Duodenal mucosa (tissue), 2 donors: ENCODE results near the gene KCNK2.

Experiments used
- H3K27ac ChIP-seq: one replicate; pipeline ENCODE4 v1.7.0; 2013; ENCODE audit warnings: low read depth, low read length
- H3K27me3 ChIP-seq, 2 donors: one replicate each; pipeline ENCODE4 v1.7.0; 2013; ENCODE audit warnings: low read length in 2 of 2, control low read depth in 1 of 2; ENCODE audit not compliant: insufficient read depth in 2 of 2, control insufficient read depth in 1 of 2
- H3K36me3 ChIP-seq, 2 donors: one replicate each; pipeline ENCODE4 v1.7.0; 2013; ENCODE audit warnings: low read length in 2 of 2, control low read depth in 1 of 2; ENCODE audit not compliant: insufficient read depth in 2 of 2, control insufficient read depth in 1 of 2
- H3K4me1 ChIP-seq, 2 donors: one replicate each; pipeline ENCODE4 v1.7.0; 2013; ENCODE audit warnings: low read length in 2 of 2, control low read depth in 1 of 2; ENCODE audit not compliant: insufficient read depth in 2 of 2, control insufficient read depth in 1 of 2
- H3K4me3 ChIP-seq, 2 donors: one replicate each; pipeline ENCODE4 v1.7.0; 2013; ENCODE audit warnings: low read length in 2 of 2, low read depth in 1 of 2
- H3K9ac ChIP-seq, 2 donors: one replicate each; pipeline ENCODE4 v1.7.0; 2013; ENCODE audit warnings: low read length in 2 of 2, low read depth in 1 of 2
- H3K9me3 ChIP-seq, 2 donors: one replicate each; pipeline ENCODE4 v1.7.0; 2013; ENCODE audit warnings: low read length in 2 of 2, control low read depth in 1 of 2; ENCODE audit not compliant: control insufficient read depth in 1 of 2

Gene KCNK2

DNA sequence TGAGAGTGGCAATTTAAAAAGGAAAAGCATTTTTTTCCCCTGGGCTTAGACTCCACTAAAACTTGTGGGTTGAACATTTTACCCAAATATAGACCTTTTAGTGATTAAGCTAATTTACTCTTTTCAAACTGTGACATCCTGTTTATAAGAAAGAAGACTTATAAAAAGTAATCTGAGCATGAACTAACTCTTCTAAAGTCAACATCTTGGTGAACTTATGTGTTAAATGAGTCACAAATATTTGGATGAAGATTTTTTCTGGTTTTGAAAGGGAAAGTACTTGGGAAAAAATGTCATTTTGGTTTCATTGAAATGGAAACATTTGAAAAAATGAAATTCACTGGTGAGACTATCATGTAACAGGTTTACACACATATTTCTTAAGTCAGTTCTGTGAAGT, 109.8 kb downstream of the KCNK2 start:
- Histone ChIP-seq H3K4me3 (no peak overlapping the region), H3K27ac (no peak overlapping the region), H3K36me3 (no peaks in the 10 kb centered on the region), H3K27me3 (no peaks in the 10 kb centered on the region), H3K4me1 (no peaks in the 10 kb centered on the region), H3K9ac (no peak overlapping the region), H3K9me3 (no peaks in the 10 kb centered on the region)

DNA sequence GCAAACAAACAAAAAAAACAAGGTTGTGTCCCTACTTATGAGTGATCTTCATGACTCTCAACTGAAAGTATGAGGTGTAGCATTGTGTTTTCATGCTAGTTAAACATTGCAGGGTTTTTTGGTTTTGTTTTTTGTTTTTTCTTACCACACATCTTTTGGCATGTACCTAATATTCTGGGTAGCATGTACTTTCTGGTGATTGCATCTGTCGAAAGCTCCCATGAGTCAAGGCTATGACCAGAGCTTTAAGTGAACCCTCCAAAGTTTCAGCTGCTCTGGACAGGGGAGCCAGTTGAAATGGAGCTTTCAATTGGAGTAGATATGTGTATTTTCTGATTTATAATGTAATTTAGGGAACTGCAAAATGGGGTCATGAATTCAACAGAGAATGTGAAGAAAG, 115.5 kb downstream of the KCNK2 start:
- H3K9ac ChIP-seq: no peak overlapping the region
- H3K9me3 ChIP-seq: no peaks in the 10 kb centered on the region
- no peak overlapping the region for H3K27ac ChIP-seq

DNA sequence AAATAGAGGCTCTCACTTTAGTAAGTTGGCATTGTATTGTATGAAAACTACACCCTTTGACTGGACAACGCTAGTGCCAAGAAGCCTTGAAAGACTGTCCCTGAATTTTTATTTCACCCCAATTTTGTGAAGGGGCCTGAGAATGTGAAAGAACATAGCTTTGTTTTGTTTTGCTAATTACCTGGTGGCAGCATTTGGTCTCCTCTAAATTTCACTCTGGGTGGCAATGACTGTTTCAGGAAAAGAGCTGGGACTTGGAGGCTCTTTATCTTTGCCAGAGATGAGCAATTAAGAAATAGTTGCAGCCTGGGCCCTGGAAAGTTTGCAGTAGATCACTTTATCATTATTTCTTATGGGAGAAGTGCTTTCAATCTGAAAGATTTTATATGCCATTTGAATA, 117.6 kb downstream of the KCNK2 start:
- H3K27me3 ChIP-seq: no peaks in the 10 kb centered on the region

More for the DNA sequence above, 115.5 kb downstream of the KCNK2 start:
- Histone ChIP-seq H3K36me3 (no peaks in the 10 kb centered on the region), H3K4me1 (no peaks in the 10 kb centered on the region), H3K27me3 (no peaks in the 10 kb centered on the region), H3K4me3 (no peak overlapping the region)

DNA sequence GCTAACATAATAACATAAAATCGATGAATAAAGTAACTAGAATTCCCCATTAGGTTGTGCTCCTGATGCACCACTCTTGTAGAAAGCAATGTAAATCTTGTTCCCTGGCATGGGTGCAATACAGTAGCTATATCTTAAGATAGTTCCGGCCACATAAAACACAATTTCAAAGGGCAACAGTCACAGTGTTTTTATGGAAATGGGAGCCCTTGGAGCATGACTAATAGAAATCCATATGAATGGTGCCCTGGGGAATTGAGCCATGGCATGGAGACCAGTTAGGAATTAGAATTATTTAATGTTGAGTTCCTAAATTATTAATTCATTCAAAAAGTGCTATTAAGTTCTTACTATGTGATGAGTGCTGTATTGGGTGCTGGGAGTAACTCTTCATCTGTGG, 118.7 kb downstream of the KCNK2 start:
- Histone ChIP-seq H3K4me3 (no peak overlapping the region), H3K27me3 (no peaks in the 10 kb centered on the region), H3K36me3 (no peaks in the 10 kb centered on the region), H3K27ac (no peak overlapping the region), H3K9ac (no peak overlapping the region), H3K4me1 (no peaks in the 10 kb centered on the region), H3K9me3 (no peaks in the 10 kb centered on the region)

More for the DNA sequence above, 117.6 kb downstream of the KCNK2 start:
- no peaks in the 10 kb centered on the region for H3K4me1 ChIP-seq
- no peak overlapping the region for H3K9ac ChIP-seq
- no peak overlapping the region for H3K4me3 ChIP-seq
- H3K36me3 ChIP-seq: no peaks in the 10 kb centered on the region
- H3K27ac ChIP-seq: no peak overlapping the region
- H3K9me3 ChIP-seq: no peaks in the 10 kb centered on the region

DNA sequence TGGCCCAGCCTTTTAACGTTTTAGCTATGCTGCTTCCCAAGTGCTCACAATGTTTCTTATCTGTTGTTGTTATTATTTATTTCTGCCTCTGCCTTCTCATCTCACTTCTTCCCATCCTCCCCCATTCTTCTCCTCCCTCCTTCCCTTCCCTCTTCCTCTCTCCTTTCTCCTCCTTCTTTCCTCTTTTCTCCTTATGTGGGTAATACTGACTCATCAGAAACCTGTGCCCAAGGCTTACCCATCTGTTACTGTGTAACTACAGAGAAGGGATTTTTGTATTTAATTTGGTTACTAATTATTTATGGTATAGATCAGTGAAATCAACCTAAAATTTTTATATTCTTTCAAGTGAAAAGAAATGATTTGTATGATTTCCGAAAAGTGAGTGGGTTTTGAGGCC, 120.3 kb downstream of the KCNK2 start:
- H3K4me3 ChIP-seq: no peak overlapping the region
- H3K9me3 ChIP-seq: no peaks in the 10 kb centered on the region
- H3K4me1 ChIP-seq: no peaks in the 10 kb centered on the region
- H3K36me3 ChIP-seq: no peaks in the 10 kb centered on the region
- no peak overlapping the region for H3K9ac ChIP-seq
- no peaks in the 10 kb centered on the region for H3K27me3 ChIP-seq
- H3K27ac ChIP-seq: no peak overlapping the region

DNA sequence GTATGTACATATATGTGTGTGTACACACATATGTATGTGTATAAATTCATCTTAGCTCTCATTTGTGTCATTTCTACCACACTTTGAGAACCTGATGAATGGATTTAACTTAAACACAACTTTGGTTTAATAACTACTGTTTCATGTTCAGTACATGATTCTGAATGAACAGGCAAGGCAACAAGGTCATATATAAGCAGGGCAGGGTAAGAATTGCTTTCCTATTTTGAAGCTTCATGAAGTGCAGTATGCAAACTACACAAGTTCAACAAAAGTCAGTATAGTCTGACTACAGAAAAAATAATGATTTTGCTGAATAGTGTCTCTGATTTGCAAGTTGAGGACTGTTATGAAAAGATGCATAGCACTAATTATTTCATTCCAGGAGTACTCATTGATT, 127.6 kb downstream of the KCNK2 start:
- Histone ChIP-seq H3K4me1 (no peaks in the 10 kb centered on the region), H3K27me3 (no peaks in the 10 kb centered on the region), H3K9me3 (no peaks in the 10 kb centered on the region), H3K9ac (no peak overlapping the region), H3K4me3 (no peak overlapping the region), H3K27ac (no peak overlapping the region), H3K36me3 (no peaks in the 10 kb centered on the region)

DNA sequence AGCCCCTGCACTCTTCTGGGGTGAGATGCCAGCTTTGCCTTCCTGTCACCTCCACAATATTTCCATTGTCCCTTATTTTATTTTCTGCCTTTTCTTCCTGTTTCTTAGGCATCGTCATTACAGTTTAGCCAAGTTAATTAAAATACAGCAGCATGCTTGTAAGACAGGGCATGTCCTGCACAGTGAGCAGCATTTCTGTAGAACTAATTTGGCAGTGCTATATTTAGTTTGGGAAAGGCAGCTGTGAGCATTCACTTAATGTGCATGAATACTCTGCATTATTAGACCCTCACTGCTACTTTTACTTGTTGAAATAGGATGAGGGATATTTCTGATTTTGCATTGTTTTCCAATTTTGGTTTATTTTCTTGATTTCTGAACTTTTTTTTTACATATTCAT, 133.3 kb downstream of the KCNK2 start:
- Histone ChIP-seq H3K36me3 (no peaks in the 10 kb centered on the region), H3K9ac (no peak overlapping the region), H3K27ac (no peak overlapping the region), H3K9me3 (no peaks in the 10 kb centered on the region), H3K27me3 (no peaks in the 10 kb centered on the region), H3K4me1 (no peaks in the 10 kb centered on the region), H3K4me3 (no peak overlapping the region)

DNA sequence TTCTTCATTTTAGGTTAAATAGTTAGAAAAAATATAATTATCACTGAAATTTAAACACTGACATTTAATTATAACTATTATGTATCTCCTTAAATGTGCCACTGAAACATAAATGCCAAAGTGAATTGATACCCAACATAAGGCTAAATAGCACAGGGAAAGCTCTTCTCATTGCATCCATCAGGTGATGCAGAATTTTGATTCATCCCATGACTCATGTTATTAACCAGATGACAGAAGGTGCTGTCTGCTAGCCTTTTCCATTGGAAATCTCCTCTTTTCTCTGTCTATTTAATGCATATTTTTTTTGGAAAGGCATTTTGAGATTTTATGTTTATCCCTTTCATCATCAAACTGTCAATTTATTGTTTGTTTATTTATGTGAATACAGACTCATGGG, 136.8 kb downstream of the KCNK2 start:
- H3K9ac ChIP-seq: no peak overlapping the region
- no peaks in the 10 kb centered on the region for H3K36me3 ChIP-seq
- H3K4me3 ChIP-seq: no peak overlapping the region
- no peak overlapping the region for H3K27ac ChIP-seq
- H3K9me3 ChIP-seq: no peaks in the 10 kb centered on the region
- H3K27me3 ChIP-seq: no peaks in the 10 kb centered on the region
- no peaks in the 10 kb centered on the region for H3K4me1 ChIP-seq

DNA sequence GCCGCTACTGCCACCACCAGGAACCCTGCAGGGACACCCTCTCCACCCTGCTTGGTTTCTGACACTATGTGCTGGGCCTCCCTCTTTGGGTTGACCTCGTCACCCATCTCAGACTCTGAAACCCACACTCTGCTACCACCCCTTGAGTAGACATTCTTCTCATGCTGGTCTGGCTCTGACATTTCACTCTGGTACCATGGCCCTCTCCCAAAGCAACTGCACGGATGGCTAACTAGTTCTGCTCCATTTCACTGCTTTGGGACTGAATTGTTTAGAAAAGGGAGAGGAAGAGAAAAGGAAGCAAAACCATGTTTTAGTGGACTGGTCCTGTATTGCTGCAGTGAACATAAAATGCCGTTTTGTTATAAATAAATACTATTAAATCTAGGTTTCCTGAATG, 137.8 kb downstream of the KCNK2 start:
- Histone ChIP-seq H3K9me3 (no peaks in the 10 kb centered on the region), H3K4me1 (no peaks in the 10 kb centered on the region), H3K27me3 (no peaks in the 10 kb centered on the region), H3K9ac (no peak overlapping the region), H3K27ac (no peak overlapping the region), H3K36me3 (no peaks in the 10 kb centered on the region), H3K4me3 (no peak overlapping the region)

DNA sequence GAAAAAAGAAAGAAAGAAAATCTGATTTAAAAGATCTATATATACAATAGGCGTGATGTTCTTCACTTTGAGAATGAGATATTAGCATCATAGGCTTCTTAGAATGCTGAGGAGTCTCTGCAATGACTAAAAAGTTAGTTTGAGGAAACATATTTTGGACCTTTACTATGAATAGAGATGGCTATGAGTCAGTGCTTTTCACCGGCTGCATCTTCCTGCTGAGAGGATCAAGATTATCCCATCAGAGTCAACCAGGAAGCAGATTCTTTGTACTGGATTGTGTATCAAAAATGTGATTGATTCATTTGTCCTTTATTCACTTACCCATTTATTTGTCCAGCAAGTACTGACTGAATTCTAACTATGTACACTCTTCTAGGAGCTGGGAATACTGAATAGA, 144.2 kb downstream of the KCNK2 start:
- Histone ChIP-seq H3K9ac (no peak overlapping the region), H3K4me1 (no peaks in the 10 kb centered on the region), H3K4me3 (no peak overlapping the region), H3K9me3 (no peaks in the 10 kb centered on the region), H3K27ac (no peak overlapping the region), H3K36me3 (no peaks in the 10 kb centered on the region), H3K27me3 (no peaks in the 10 kb centered on the region)

DNA sequence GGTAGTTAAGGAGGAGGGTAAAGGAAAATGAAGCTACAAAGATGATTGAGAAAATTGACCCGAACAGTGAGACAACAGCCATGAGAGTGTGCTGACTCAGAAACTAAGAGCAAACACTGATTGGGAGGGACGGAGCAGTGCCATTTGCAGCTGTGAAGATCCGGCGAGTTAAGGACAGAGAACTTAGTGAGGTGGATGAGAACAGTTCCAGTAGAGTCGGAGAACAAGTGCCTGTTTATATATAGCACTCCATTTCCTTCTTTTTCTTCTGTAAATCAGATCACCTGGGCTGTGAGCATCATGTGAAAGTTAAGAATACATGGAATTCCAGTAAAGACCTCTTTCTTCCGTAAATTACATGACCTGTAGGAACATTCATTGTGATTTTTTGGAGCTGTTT, 145.7 kb downstream of the KCNK2 start:
- Histone ChIP-seq H3K9ac (no peak overlapping the region), H3K36me3 (no peaks in the 10 kb centered on the region), H3K27me3 (no peaks in the 10 kb centered on the region), H3K4me3 (no peak overlapping the region), H3K9me3 (no peaks in the 10 kb centered on the region), H3K27ac (no peak overlapping the region), H3K4me1 (no peaks in the 10 kb centered on the region)
